Measurements from ENCODE around the gene TMEM208.

The TMEM208 gene

DNA sequence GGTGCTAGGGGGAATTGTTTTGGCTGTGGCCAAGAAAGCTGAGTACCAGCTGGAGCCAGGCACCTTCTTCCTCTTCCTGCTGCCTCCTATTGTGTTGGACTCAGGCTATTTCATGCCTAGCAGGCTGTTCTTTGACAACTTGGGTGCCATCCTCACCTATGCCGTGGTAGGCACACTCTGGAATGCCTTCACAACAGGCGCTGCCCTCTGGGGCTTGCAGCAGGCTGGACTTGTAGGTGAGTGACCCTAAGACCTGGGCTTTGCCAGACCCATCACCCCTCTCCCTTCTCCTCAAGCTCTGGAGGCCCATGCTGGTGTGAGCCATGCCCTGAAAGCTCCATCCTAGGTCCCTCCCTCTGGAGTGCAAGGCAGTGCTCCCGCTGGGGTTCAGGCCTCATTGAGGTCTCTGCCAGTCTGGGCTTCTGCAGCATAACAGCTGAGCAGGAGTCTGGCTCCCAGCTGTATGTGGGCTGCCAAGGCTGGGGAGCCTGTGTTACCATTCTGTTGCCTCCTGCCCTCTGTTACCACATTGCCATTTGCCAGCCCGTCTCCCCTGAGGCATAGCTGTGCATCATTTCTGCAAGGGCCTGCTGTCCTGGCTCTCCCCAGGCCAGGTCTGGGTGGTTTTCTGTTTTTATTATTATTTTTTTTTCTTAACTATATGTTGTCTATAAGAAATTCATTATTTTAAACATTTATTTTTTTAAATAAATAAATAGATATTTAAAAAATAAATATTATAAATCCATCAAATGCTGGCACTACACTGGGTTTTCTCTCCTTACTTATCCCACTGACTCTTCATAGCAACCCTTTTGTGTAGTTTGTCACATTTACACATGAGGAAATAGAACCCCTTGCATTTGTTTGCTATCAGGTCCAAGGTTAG is 25.9 kb downstream of the TMEM208 start:
- no peak for DNase-seq (ENCODE audit: low read depth)

DNA sequence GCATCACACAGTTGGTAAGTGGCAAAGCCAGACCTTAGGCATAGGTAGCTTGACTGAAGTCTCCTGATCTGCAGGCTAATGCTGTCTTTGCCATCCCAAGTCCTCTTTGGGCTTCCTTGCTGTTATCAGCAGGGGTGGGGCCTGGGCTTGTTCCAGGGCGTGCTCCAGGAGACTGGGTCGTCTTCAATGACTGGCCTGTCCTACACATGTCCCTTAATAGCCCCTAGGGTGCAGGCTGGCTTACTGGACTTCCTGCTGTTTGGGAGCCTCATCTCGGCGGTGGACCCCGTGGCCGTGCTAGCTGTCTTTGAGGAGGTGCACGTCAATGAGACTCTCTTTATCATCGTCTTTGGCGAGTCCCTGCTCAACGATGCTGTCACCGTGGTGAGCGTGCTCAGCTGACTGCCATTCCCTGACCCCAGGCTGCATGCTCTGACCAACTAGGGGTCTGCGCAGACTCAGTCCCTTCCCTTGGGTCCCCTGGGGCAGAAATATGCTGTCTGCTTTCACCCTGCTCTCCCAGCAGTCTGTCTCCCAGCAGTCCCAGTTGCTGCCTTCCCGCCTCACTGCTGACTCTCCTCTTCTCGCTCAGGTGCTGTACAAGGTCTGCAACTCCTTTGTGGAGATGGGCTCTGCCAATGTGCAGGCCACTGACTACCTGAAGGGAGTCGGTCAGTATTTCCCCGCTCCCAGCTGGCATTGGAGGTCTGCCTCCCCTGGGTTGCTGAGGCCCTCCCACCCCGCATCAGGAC is 28.0 kb downstream of the TMEM208 start:
- no peak for DNase-seq (ENCODE audit: low read depth)

DNA sequence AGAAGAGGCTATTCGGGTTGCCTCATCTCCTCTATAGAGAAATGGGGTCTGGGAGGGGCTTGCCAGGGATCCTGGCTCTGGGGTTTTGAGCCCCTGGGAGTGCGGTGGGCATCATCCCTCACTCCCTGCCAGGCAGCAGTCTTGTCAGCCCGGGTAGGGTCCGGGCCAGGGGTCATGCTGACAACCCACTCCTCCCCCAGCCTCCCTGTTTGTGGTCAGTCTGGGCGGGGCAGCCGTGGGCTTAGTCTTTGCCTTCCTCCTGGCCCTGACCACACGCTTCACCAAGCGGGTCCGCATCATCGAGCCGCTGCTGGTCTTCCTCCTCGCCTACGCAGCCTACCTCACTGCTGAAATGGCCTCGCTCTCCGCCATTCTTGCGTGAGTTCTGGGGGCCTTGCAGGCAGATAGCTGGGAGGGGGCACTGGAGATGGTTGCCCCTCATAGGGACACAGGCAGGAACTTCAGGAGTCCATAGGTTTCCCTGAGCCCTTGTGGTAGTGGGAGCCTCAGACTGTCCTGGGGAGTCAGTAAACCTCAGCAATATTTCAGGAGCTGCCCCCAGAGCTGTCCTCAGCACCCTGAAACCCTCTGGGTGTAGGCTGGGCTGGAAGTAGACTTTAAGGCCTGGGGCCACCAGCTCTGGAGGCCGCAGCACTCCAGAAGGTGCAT is 28.8 kb downstream of the TMEM208 start:
- no peak for DNase-seq (ENCODE audit: low read depth)

DNA sequence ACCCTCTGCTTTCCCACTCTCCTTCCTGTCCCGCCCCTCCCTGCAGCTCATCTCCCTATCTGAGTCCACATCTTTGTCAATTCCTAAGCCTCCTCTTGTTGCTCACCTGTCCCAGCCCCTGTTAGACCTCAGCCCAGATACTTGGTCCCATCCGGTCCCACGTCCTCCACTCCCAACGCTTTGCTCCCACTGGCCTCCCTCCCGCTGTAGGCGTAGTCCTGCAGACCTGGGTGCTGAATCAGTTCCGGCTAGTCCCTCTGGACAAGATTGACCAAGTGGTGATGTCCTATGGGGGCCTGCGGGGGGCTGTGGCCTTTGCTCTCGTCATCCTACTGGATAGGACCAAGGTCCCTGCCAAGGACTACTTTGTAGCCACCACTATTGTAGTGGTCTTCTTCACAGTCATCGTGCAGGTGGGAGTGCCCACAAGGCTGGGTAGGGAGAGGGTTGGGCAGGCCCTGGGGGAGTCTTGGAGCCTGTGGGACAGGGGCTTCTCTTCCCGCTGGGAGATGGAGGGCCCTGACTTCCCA is 29.8 kb downstream of the TMEM208 start:
- no peak for DNase-seq (ENCODE audit: low read depth)

DNA sequence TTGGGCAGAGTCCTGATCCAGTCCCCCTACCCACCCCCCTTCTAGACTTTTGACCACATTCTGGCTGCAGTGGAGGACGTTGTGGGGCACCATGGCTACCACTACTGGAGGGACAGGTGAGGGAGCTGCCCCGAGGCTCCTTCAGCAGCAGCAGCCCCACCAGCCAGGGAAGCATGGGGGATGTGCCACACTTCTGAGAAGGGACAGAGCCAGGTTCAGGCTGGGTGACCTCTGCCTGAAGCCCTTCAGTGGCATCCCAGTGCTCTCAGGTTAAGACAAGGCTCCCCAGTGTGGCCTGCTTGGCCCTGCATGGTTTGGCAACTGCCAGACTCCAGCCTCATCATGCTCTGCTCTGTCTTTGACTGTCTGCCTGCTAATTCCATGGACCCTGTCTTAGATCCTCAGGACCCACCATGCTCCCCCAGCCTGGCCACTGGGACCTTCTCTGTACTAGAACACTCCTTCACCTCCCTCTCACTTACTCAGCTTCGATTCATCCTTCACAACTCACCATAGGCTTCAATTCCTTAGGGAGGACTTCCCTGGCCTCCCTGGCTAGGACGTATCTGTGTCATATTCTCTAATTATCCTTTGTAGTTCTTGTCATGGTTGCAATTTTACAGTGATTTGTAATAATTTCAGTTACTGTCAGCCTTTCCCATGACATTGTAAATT is 30.7 kb downstream of the TMEM208 start:
- no peak for DNase-seq (ENCODE audit: low read depth)

DNA sequence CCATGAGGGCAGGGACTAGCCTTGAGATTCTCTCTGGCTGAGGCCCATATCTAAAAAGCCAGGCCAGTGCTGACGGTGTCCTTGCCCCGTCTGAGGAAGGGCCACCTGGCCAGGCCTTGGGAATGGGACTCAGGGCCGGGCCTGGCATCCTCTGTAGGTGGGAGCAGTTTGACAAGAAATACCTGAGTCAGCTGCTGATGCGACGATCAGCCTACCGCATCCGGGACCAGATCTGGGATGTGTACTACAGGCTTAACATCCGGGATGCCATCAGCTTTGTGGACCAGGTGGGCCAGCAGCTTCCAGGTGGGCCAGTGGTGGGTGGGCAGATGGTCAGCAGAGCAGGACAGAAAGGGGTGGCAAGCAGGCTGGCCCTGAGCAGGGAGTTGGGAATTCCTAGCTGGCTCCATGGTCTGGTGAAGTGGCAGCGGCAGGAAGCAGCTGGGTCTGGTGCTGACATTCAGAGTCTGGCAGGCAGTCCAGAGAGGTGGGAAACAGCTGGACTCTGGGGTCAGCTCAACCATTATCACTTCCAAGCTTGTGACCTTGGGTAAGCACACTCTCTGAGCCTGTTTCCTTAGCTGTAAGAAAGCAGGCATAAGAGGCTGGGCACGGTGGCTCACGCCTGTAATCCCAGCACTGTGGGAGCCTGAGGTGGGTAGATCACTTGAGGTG is 31.4 kb downstream of the TMEM208 start:
- DNase-seq (ENCODE audit: low read depth), result no peak

DNA sequence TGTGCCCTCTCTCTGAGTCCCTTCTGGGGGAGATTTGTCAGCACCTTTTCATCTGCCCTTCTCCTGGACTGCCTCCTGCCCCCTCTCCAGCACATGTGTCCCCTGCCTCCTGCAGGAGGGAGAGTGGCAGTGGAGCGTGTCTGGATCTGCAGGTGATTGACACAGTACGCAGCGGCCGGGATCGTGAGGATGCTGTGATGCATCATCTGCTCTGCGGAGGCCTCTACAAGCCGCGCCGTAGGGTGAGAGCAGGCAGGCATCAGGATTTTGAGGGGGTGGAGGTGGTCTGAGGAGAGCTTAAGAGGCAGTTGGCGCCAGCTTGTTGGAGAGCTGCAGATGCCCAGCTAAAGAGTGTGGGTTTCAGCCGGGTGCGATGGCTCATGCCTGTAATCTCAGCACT is 32.8 kb downstream of the TMEM208 start:
- no peak for DNase-seq (ENCODE audit: low read depth)

DNA sequence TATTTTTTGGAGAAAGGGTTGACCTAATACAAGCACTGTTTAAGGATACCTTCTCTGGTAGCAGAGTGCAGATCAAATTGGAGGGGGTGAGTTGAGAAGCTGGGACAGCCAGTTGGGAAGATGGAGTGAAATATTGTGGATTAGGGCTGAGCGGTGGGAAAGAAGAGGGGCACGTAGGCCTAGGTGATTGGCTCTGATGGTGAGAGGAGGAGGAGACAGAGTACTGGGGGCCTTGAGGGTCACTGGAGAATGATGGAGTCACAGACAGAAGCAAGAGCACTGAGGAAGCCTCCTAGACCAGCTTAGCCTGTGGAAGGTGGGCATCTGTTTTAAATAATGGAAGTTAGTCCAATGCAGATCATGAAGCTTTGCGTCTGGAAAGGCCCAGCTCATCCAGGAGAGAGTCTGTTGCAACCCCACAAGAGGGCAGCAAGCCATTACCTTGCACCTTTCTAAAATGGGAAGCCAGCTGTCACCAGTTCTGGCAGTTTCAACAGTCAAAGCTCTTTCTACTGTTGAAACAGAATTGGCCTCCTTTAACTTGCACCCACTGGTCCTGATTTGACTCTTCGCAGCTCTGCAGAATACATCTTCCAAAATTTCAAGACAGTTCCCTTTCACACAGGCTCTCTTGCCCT is 33.6 kb downstream of the TMEM208 start:
- DNase-seq (ENCODE audit: low read depth), result no peak

DNA sequence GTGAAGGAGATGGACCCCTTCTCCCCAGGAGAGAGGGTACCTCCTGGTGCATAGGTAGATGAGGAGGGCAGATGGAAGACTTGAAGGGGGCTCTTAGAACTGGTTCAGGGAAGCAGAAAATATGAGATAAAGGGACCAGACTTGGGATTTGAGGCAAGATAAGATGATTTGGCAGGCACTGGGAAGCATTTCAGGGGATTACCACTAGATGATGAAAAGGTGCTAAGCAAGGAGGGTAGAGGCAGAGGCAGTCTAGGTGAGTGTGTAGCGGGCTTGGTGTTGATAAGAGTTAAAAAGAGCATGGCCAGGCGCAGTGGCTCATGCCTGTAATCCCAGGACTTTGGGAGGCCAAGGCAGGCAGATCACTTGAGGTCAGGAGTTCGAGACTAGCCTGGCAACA is 36.3 kb downstream of the TMEM208 start:
- DNase-seq (ENCODE audit: low read depth), result no peak

DNA sequence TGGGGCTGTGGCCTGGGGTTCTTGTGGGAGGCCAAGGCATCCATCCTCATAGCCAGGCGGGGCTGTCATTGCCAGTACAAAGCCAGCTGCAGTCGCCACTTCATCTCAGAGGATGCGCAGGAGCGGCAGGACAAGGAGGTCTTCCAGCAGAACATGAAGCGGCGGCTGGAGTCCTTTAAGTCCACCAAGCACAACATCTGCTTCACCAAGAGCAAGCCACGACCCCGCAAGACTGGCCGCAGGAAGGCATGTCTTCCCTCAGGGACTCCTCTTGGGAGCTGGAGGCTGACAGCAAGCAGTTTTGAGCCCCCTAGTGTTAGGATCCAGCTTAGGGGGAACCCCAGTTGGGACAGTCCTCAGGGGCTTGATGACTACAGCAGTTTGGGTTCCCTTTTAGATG is 37.3 kb downstream of the TMEM208 start:
- no peak for DNase-seq (ENCODE audit: low read depth)

DNA sequence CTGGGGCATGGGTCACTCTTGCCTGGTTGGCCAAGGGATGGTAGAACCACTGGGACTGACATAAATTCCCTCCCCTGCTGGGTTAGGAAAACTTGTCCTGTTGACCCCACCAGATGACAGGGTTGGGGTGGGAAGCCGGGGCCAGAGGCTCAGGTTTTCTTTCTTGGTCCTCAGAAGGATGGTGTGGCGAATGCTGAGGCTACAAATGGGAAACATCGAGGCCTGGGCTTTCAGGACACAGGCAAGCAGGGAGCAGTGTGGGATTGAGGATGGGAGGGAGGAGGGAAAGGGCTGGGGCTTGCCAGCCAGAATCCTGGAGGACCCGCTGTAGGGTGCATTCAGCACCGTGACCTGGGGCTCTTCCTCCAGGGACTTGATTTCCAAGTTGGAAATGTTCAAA is 37.9 kb downstream of the TMEM208 start:
- DNase-seq (ENCODE audit: low read depth), result no peak

DNA sequence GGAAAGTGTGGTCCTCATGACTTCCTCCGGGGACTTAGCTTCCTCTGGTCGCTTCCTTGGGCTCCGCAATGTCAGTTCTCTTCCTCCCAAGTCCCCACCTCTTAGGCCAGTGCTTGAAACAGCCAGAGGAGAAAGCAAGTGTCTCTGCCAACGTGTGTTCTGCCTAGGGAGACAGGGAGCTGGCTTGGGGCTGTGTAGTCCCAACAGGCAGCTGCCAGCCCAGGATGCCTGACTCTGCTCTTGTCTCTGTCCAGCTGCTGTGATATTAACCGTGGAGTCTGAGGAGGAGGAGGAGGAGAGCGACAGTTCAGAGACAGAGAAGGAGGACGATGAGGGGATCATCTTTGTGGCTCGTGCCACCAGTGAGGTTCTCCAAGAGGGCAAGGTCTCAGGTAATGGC is 38.9 kb downstream of the TMEM208 start:
- DNase-seq (ENCODE audit: low read depth), result no peak

DNA sequence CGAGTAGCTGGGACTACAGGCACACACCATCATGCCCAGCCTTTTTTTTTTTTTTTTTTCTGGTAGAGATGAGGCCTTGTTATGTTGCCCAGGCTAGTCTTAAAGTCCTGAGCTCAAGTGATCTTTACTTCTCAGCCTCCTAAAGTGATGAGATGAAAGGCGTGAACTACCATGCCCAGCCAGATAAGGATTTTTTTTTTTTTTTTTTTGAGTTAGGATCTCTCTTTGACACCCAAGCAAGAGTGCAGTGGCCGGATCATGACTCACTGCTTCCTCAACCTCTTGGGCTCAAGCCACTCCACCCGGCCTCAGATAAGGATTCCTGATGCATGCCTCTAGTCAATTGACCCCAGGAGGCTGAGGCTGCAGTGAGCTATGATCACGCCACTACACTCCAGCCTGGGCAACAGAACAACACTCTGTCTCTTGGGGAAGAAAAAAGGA is 41.2 kb downstream of the TMEM208 start:
- peak; percentile 93 for DNase-seq (ENCODE audit: low read depth)

DNA sequence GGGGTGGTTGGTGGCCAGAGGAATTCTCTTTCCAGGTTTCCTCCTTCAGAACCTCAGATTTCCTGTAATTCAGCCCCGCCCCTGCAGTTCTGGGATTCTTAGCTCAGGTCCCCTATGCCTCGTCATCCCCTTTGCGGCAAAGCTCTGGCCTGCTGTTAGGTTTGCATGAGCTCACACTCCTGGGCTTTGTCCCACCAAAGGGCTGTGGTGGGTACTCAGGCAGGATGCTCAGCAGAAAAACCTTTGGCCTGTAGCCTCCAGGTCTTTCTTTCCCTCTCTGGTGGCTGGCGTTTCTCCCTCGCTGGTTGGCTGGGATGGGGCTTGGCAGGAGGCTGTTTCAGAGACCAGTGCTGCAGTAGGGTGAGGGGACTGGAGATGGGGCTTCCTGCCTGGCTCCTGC is 42.8 kb downstream of the TMEM208 start:
- DNase-seq (ENCODE audit: low read depth), result no peak

DNA sequence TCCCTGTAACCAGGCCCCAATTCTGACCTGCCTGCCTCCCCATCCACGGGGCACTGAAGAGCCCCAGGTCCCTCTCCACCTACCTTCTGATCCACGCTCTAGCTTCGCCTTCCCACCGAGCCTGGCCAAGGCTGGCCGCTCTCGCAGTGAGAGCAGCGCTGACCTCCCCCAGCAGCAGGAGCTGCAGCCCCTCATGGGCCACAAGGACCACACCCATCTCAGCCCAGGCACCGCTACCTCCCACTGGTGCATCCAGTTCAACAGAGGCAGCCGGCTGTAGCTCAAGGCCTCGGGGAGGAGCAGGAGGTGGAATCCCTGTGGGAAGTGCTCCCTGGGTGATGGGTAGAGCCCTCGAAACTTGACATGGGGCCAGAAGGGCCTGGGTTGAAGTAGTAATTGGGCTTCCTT is 44.0 kb downstream of the TMEM208 start:
- DNase-seq (ENCODE audit: low read depth), result no peak

DNA sequence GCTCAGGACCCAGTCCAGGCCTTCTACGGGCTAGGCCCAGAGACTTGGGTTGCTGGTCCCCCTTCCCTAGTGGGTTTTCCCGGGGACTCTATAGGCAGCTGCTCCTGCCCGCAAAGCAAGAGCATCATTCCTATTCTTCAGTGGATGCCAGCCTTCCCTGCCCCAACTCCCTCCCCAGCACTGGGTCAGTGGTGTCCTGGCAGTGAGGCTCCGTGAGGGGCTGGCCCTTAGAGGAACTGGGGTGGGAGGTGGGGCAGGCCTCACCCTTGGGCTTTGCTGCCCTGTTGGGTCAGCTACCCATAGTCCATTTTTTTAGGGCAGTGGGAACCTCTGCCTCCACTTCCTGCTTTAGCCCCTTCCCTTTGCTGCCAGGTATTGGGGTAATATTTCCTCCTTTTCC is 44.5 kb downstream of the TMEM208 start:
- no peak for DNase-seq (ENCODE audit: low read depth)

DNA sequence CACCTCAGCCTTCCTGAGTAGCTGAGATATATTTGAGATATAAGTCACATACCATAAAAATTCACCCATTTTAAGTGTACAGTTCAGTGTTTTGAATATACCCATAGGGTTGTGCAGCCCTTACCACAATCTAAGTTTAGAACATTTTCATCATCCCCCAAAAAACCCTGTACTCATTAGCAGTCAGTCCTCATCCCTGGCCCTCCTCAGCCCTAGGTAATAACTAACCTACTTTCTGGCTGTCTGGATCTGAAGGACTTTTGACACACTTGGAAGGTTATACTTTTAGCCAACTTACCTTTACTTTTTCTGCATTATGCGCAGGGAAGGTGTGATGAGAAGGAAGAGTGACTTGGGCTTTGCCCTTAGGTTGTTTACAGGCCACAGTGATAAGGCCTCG is 48.4 kb downstream of the TMEM208 start:
- DNase-seq (ENCODE audit: low read depth), result no peak

DNA sequence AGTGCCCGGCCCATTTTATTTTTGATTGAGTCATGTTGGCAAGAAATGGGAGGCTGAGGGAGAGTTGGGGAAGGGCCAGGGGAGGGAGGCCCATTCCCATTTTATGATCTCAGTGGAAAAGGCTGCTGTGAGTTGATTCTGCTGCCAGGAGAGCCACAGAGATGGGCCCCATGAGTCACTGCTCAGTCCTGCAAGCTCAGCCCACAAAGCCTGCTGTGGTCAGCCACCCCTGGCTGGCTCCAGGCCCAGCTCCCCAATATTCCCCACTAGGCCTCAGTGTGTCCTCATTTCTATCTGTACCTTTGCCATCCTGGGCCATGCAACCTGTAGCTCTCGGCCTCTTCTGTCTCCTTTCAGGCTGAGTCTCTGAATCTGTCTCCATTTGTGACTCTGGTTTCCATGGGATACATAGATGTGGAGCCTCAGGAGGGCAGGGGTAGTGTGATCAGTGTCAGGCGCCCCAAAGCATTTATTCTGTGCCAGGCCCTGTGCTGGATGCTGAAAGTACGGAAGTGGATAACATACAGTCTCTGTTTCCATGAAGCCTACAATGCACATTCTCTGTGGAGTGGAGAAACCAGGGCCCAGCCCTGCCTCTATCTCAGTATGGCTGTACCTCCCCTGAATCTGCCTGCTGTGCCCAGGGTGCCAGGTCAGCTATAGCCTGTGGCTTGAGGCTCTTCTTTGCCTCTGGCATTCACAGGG is 50.5 kb downstream of the TMEM208 start:
- peak; percentile 97 for DNase-seq (ENCODE audit: low read depth)

DNA sequence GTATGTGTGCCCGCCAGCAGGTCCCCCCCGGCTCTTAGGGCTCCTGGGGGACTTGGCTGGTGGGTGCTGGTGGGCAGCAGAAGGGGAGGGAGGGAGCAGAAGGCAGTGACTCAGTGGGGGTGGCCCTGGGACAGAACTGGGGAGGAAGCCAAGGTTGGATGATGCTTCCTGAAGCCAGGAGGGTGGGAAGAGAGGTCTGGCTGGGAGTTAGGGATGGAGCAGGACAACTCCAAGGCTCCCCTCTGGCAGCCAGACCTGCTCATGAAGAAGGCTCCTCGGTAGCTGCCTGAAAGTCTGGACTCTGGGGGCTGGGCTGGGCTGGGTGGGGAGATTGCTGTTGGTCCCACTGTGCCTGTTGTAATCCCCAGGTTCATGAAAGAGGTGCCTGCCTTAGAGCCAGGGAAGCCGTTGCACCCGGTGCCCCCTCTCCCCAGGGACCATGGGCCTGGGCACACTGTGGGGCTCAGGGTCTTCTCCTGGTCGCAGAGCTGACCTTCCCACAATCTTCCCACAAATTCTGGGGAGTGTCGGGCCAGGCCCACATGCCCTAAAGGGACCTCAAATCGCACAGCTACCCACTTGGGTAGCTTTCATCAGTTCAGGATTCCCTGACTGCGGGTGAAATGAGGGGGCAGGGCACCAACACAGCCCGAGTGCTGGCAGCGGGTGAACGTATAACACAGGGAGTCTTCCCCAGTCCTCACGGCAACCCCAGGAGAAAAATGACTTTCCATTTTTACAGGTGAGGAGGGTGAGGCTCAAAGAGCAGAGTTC is 51.3 kb downstream of the TMEM208 start:
- DNase-seq (ENCODE audit: low read depth), result peak; percentile 64

Data from HS-5 (cell line).